ENCODE data around the gene KDR. TPM values are rescaled to one million over a fixed set of nuclear protein-coding genes. Genes with fewer than 3 reads are reported as not detected.

The KDR gene
- 10 to 100 TPM; 22.0 to 53.1 (median 35.7) TPM for total RNA-seq

- Histone ChIP-seq H3K27me3 (peaks cover 0 to 9% (median 2%) of the 10 kb centered on the region in 4 donors), H3K4me3 (peak within 1 kb of the TSS; percentile 35 to 76 (median 63)), H3K36me3 (no peaks in the 10 kb centered on the region), H3K4me1 (peaks cover 0 to 19% (median 8%) of the 10 kb centered on the region in 4 donors), H3K9me3 (no peaks in the 10 kb centered on the region), H3K27ac (peak within 1 kb of the TSS; percentile 70 to 79 (median 76))
- ATAC-seq (ENCODE audit: low FRiP score in 2 of 2) (peak; percentile 84), DNase-seq (peak; percentile 29 to 92)
- peak in 3 of 4 donors; percentile 45 to 69 (median 63) for TF ChIP-seq POLR2A (IDR thresholded peaks at IDR 0.05)
- TF ChIP-seq POLR2AphosphoS5 (IDR thresholded peaks at IDR 0.05), result peak; percentile 59 to 91
- no peak for TF ChIP-seq CTCF (IDR thresholded peaks at IDR 0.05)
- TF ChIP-seq EP300 (IDR thresholded peaks at IDR 0.05), result no peak
- WGBS, 2 donors, result 0 to 2% methylated on average over 18 to 29 of the region's 57 CpGs
Measured at GRCh38 chr4:55125087-55125721, at the start of gene KDR. Gene KDR (minus strand): TSS chr4:55125595. CDS start chr4:55125293, 302 bp downstream.

DNA sequence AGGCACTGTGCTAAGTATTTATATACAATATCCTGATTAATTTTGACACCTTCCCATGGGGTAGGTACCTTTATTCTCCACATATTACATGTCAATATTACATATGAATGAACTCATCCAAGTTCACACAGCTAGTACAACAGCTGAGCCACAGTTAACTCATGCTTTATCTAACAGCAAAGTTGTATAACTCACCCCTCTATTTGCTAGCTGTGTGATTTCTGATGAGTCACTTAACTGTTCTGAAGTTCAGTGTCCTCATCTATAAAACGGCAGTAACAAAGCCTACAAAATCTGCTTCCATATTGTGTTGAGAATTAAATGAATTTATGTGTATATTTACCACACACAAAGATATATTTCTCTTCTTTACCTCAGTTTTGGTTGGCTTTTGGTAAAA, 48.2 kb upstream of the KDR start:
- Histone ChIP-seq H3K36me3 (no peaks in the 10 kb centered on the region), H3K9me3 (no peaks in the 10 kb centered on the region), H3K4me1 (peaks cover 0 to 8% (median 4%) of the 10 kb centered on the region in 4 donors), H3K27me3 (no peaks in the 10 kb centered on the region), H3K4me3 (no peak overlapping the region), H3K27ac (peak overlapping the region in 2 of 4 donors; percentile 51 to 82)
- TF ChIP-seq POLR2AphosphoS5 (IDR thresholded peaks at IDR 0.05), result no peak
- no peak for TF ChIP-seq EP300 (IDR thresholded peaks at IDR 0.05)
- TF ChIP-seq CTCF (IDR thresholded peaks at IDR 0.05), result no peak
- TF ChIP-seq POLR2A (IDR thresholded peaks at IDR 0.05), result no peak
- DNase-seq (no peak), ATAC-seq (ENCODE audit: low FRiP score in 2 of 2) (no peak)
- WGBS, 2 donors, result 45 to 74% methylated on average over 1 of the region's 1 CpG

DNA sequence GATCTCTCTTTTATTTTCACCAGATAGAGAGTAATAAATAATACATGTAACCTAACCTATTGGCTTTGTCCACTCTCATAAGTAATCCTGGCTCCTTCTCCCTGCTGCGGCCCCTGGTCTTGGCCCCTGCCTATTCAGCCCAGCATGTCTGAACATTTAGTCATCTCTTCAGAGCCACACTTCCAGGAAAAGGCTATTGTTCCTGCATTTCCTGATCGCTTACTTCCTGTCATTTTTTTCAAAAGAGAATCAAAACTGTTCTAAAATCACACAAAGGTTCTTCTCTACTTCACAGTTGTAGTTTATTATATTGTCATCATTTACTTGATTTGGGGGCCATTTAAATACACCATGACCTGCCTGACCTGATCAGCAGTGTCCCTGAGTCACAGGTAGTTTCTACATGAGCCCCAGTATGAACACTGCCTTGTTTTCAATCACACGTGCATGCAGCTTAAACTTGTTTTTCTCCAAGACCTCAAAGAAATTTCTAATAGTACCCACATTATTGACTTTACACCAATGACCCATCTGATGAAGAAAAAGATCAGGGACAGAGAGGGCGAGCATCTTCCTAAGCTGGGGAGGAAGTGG, 47.4 kb upstream of the KDR start:
- peaks cover 0 to 8% (median 2%) of the 10 kb centered on the region in 4 donors for H3K4me1 ChIP-seq
- ATAC-seq (ENCODE audit: low FRiP score in 2 of 2), result no peak
- peak overlapping the region; percentile 35 to 82 (median 60) for H3K27ac ChIP-seq
- no peak for DNase-seq
- H3K36me3 ChIP-seq, result no peaks in the 10 kb centered on the region
- no peak overlapping the region for H3K4me3 ChIP-seq
- TF ChIP-seq POLR2AphosphoS5 (IDR thresholded peaks at IDR 0.05), result peak in 1 of 2 donors; percentile 69
- no peak for TF ChIP-seq POLR2A (IDR thresholded peaks at IDR 0.05)
- no peak for TF ChIP-seq CTCF (IDR thresholded peaks at IDR 0.05)
- peak in 3 of 4 donors; percentile 22 to 86 (median 80) for TF ChIP-seq EP300 (IDR thresholded peaks at IDR 0.05)
- 57 to 68% methylated on average over 4 of the region's 4 CpGs for WGBS, 2 donors
- no peaks in the 10 kb centered on the region for H3K27me3 ChIP-seq
- H3K9me3 ChIP-seq, result no peaks in the 10 kb centered on the region

DNA sequence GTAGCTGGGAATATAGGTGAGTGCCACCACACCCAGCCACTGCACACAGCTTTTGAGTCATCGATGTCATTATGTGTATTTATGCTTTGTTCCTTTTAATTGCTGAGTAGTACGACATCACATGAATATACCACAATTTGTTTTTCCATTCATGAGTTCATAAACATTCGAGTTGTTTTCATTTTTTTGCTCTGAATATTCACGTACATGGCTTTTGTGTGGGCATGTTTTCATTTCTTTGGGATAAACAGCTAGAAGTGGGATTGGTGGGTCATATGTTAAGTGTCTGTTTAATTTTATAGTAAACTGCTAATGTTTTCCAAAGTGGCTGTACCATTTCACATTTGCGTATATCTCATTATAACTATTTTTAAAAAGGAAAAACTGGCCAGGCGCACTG, 45.1 kb upstream of the KDR start:
- Histone ChIP-seq H3K27ac (no peak overlapping the region), H3K9me3 (no peaks in the 10 kb centered on the region), H3K36me3 (no peaks in the 10 kb centered on the region), H3K4me1 (peaks cover 0 to 8% (median 0%) of the 10 kb centered on the region in 4 donors), H3K27me3 (no peaks in the 10 kb centered on the region), H3K4me3 (no peak overlapping the region)
- DNase-seq, result no peak
- WGBS, 2 donors, result 64 to 65% methylated on average over 6 of the region's 6 CpGs
- ATAC-seq (ENCODE audit: low FRiP score in 2 of 2), result no peak
- TF ChIP-seq POLR2AphosphoS5 (IDR thresholded peaks at IDR 0.05), result no peak
- TF ChIP-seq POLR2A (IDR thresholded peaks at IDR 0.05), result no peak
- no peak for TF ChIP-seq CTCF (IDR thresholded peaks at IDR 0.05)
- no peak for TF ChIP-seq EP300 (IDR thresholded peaks at IDR 0.05)
